TTC549 (cell line): ENCODE results near the gene FAM98C.
A peak's percentile ranks its signal among the peaks of the same experiment; 100 is the strongest.
"Not testable (repeated sequence)": the region's sequence is repeated elsewhere in the genome, so short reads cannot be mapped to it uniquely, and the experiment has no call there.

ENCODE experiments used
- FAIRE-seq: peaks from 2 replicates; lab custom pipeline; 2012; peaks lifted over from hg19 to GRCh38; lab: Jason Lieb, UNC

Gene FAM98C

GRCh38 chr19:38402967-38403674 is at the start of gene FAM98C:
FAM98C (plus strand) TSS chr19:38403093; CDS start chr19:38403154, 61 bp downstream.
- FAIRE-seq = no peak

GRCh38 chr19:38355728-38356725 is 46.9 kb upstream of the FAM98C start:
- FAIRE-seq = no peak

GRCh38 chr19:38358071-38358470 is 44.8 kb upstream of the FAM98C start:
- no peak for FAIRE-seq

- FAIRE-seq = no peak
Observed at GRCh38 chr19:38359242-38360021, 43.5 kb upstream of the FAM98C start.

GRCh38 chr19:38360351-38360750 is 42.5 kb upstream of the FAM98C start:
- FAIRE-seq = no peak

GRCh38 chr19:38360839-38361631 is 41.9 kb upstream of the FAM98C start:
- FAIRE-seq = no peak

GRCh38 chr19:38361633-38362075 is 41.2 kb upstream of the FAM98C start:
- FAIRE-seq = no peak

- FAIRE-seq = no peak
Observed at GRCh38 chr19:38362076-38362945, 40.6 kb upstream of the FAM98C start.

GRCh38 chr19:38362946-38363688 is 39.8 kb upstream of the FAM98C start:
- FAIRE-seq = not testable (repeated sequence)

- no peak for FAIRE-seq
Observed at GRCh38 chr19:38367041-38367440, 35.9 kb upstream of the FAM98C start.

- no peak for FAIRE-seq
Observed at GRCh38 chr19:38369584-38369983, 33.3 kb upstream of the FAM98C start.

- FAIRE-seq = no peak
Observed at GRCh38 chr19:38370299-38370698, 32.6 kb upstream of the FAM98C start.

GRCh38 chr19:38371081-38371480 is 31.8 kb upstream of the FAM98C start:
- FAIRE-seq = no peak

GRCh38 chr19:38373907-38374331 is 29.0 kb upstream of the FAM98C start:
- FAIRE-seq = no peak

GRCh38 chr19:38374332-38375097 is 28.4 kb upstream of the FAM98C start, which contains the start of gene PSMD8:
PSMD8 (plus strand) TSS chr19:38374571; CDS start chr19:38374602, 31 bp downstream.
- peak; percentile 96 for FAIRE-seq

- FAIRE-seq = no peak
Observed at GRCh38 chr19:38375098-38375493, 27.8 kb upstream of the FAM98C start.

GRCh38 chr19:38375748-38376147 is 27.1 kb upstream of the FAM98C start:
- no peak for FAIRE-seq

- no peak for FAIRE-seq
Observed at GRCh38 chr19:38376576-38376975, 26.3 kb upstream of the FAM98C start.

GRCh38 chr19:38377052-38377451 is 25.8 kb upstream of the FAM98C start:
- no peak for FAIRE-seq
